Fibroblast of pulmonary artery (primary cell): Measurements from ENCODE around the gene PROB1.

Source experiments
- DNase-seq: peaks from one replicate; pipeline ENCODE4 v3.0.0-alpha.2; 2010; ENCODE audit warnings: low read depth
- H3K4me3 ChIP-seq: replicated peaks from 2 replicates; pipeline ENCODE4 v1.5.1; 2011; ENCODE audit warnings: low read depth, mild to moderate bottlenecking, control low read depth, low read length, moderate library complexity
- TF ChIP-seq, protein P1 (sequence below): IDR thresholded peaks from 2 replicates; pipeline ENCODE4 v1.5.1; 2011; ENCODE audit warnings: mild to moderate bottlenecking, control low read depth, low read length, inconsistent platforms; ENCODE audit errors: missing control alignments

The PROB1 gene

GRCh38 chr5:139386050-139386438 is 8.9 kb downstream of the PROB1 start:
- TF ChIP-seq, protein P1, sequence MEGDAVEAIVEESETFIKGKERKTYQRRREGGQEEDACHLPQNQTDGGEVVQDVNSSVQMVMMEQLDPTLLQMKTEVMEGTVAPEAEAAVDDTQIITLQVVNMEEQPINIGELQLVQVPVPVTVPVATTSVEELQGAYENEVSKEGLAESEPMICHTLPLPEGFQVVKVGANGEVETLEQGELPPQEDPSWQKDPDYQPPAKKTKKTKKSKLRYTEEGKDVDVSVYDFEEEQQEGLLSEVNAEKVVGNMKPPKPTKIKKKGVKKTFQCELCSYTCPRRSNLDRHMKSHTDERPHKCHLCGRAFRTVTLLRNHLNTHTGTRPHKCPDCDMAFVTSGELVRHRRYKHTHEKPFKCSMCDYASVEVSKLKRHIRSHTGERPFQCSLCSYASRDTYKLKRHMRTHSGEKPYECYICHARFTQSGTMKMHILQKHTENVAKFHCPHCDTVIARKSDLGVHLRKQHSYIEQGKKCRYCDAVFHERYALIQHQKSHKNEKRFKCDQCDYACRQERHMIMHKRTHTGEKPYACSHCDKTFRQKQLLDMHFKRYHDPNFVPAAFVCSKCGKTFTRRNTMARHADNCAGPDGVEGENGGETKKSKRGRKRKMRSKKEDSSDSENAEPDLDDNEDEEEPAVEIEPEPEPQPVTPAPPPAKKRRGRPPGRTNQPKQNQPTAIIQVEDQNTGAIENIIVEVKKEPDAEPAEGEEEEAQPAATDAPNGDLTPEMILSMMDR: no peak
- no peak overlapping the region for H3K4me3 ChIP-seq
- no peak for DNase-seq

DNA sequence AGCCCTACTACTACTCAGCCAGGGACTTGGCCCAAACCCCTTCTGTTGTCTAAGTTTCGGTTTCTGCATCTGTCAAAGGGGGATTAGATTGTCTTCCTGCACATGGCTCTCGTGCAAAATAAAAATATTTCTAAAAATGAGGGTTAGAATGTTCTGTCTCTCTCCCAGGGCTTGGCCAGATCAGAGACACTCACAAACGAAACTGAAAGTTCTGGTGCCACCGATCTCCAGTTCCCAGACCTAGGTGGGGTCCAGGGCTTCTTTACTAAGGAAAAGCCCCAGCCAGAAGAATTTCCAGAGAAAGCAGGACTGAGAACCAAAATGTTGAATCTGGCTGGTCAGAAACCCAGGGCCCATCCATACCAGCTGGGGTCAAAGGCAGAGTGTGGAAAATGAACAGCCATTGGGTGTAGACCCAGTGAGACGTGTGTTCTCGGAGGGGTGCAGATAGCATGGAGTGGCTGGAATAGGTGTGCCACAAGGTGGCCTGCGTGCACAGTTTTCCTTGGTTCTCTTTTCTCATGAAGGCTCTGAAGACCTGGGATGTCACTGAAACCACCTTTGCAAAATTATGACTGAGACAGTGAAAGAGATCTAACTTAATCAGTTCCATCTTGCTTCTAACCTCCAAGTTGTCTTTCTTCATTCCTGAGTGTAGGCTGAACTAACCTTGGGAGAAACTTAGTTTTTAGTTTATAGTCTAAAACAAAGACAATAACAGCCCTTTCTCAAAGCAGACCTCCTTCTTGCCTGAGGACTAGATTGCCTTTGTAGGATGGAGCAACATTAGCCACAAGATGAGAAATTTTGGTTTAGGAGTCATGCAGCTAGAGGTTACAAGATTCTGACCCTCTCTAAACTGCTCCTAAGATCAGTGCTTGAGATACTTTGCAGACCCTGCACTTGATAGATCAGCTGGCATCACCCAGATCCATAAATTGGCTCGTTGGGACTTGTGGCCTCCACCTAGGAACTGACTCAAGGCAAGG is 9.5 kb downstream of the PROB1 start:
- DNase-seq: no peak
- TF ChIP-seq, protein P1: no peak
- no peak overlapping the region for H3K4me3 ChIP-seq

GRCh38 chr5:139384591-139385051 is 10.3 kb downstream of the PROB1 start:
- no peak for DNase-seq
- no peak overlapping the region for H3K4me3 ChIP-seq
- TF ChIP-seq, protein P1: no peak

- no peak for DNase-seq
- H3K4me3 ChIP-seq: no peak overlapping the region
- TF ChIP-seq, protein P1: no peak
Measured at GRCh38 chr5:139383993-139384590, 10.8 kb downstream of the PROB1 start.

GRCh38 chr5:139383275-139383992 is 11.5 kb downstream of the PROB1 start, which contains the start of gene SLC23A1:
Gene SLC23A1, minus strand, starts transcription at chr5:139383297. Its CDS starts 44 bp downstream, at chr5:139383253.
- H3K4me3 ChIP-seq: no peak within 1 kb of the TSS
- DNase-seq: no peak
- TF ChIP-seq, protein P1: no peak

DNA sequence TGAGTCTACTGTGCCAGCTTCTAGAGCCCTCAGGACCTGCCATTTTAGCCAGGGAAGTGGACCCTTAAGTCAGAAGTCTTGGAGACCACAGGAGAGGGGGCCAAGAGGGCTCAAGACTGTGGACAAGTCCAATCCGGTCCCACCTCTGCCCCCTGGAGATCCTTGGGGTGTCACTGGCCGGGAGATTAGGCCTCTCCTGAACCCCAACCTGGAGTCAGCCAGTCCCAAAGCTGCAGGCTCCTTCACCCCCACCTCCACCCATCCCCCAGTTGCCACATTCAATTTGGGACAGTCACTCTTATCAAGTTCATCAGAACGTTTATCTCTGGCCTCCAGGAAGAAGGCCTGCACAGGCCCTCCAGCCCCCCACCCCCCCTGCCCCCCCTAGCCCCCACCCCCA is 12.1 kb downstream of the PROB1 start:
- DNase-seq: no peak
- no peak overlapping the region for H3K4me3 ChIP-seq
- TF ChIP-seq, protein P1: no peak
